CD14-positive monocyte (primary cell): ENCODE results near the gene ERBB3. TPM values are rescaled to one million over a fixed set of nuclear protein-coding genes. Genes with fewer than 3 reads are reported as not detected.

Experiments used
- DNase-seq, 3 donors: peaks; one replicate each; pipeline ENCODE4 v3.0.0-alpha.2; 2011 to 2022
- H2AFZ ChIP-seq: 2 replicates; pipeline ENCODE4 v1.6.0; 2012; ENCODE audit warnings: mild to moderate bottlenecking, low read depth, low read length, inconsistent platforms; ENCODE audit not compliant: insufficient read depth, poor library complexity, severe bottlenecking
- H3K27ac ChIP-seq, 2 donors: 1 replicate in 1 of 2; 2 replicates in 1 of 2; pipeline ENCODE4 v1.5.1; 2012 to 2013; ENCODE audit warnings: low read length in 2 of 2, control low read depth in 1 of 2, inconsistent platforms in 1 of 2, low read depth in 1 of 2, mild to moderate bottlenecking in 1 of 2
- H3K27me3 ChIP-seq, 2 donors: one replicate each; pipeline versions ENCODE4 v1.6.0 to v1.6.1; 2011 to 2013; ENCODE audit warnings: low read length in 2 of 2; ENCODE audit not compliant: control insufficient read depth in 2 of 2, insufficient read depth in 2 of 2
- H3K36me3 ChIP-seq, 2 donors: replicated peaks in 1 of 2; 1 replicate in 1 of 2; 2 replicates in 1 of 2; pipeline versions ENCODE4 v1.5.1 to v1.6.1; 2012 to 2013; ENCODE audit warnings: low read length in 2 of 2, control low read depth in 1 of 2, inconsistent platforms in 1 of 2, mild to moderate bottlenecking in 1 of 2; ENCODE audit not compliant: insufficient read depth in 2 of 2, control insufficient read depth in 1 of 2
- H3K4me1 ChIP-seq, 2 donors: 1 replicate in 1 of 2; 2 replicates in 1 of 2; pipeline versions ENCODE4 v1.5.1 to v1.6.1; 2012 to 2013; ENCODE audit warnings: low read length in 2 of 2, control low read depth in 1 of 2, inconsistent platforms in 1 of 2, mild to moderate bottlenecking in 1 of 2, moderate library complexity in 1 of 2; ENCODE audit not compliant: insufficient read depth in 2 of 2, control insufficient read depth in 1 of 2
- H3K4me2 ChIP-seq: replicated peaks from 2 replicates; pipeline ENCODE3; 2012; ENCODE audit warnings: low read length, moderate library complexity, mild to moderate bottlenecking; ENCODE audit not compliant: poor library complexity, severe bottlenecking; ENCODE audit errors: extremely low read depth
- H3K4me3 ChIP-seq, 3 experiments: fragments of 200-600 bp in 1 of 3; sonication (generic) in 1 of 3; replicated peaks in 1 of 3; 1 replicate in 2 of 3; 2 replicates in 1 of 3; pipeline ENCODE4 v1.5.1; 2011 to 2013; ENCODE audit warnings: low read length in 3 of 3, mild to moderate bottlenecking in 3 of 3, control low read depth in 2 of 3, low read depth in 2 of 3, inconsistent platforms in 1 of 3, moderate library complexity in 1 of 3
- H3K79me2 ChIP-seq: 2 replicates; pipeline ENCODE4 v1.6.0; 2012; ENCODE audit warnings: mild to moderate bottlenecking, control low read depth, inconsistent platforms, low read length, moderate library complexity; ENCODE audit not compliant: insufficient read depth
- H3K9ac ChIP-seq: 2 replicates; pipeline ENCODE4 v1.6.0; 2017; ENCODE audit warnings: low read length, mild to moderate bottlenecking; ENCODE audit not compliant: insufficient read depth, poor library complexity, severe bottlenecking
- H3K9me3 ChIP-seq, 2 donors: replicated peaks in 1 of 2; 1 replicate in 1 of 2; 2 replicates in 1 of 2; pipeline versions ENCODE4 v1.5.1 to v1.6.1; 2012 to 2013; ENCODE audit warnings: low read length in 2 of 2, control low read depth in 1 of 2; ENCODE audit not compliant: control insufficient read depth in 1 of 2, insufficient read depth in 1 of 2
- H4K20me1 ChIP-seq: 2 replicates; pipeline ENCODE4 v1.6.0; 2012; ENCODE audit warnings: mild to moderate bottlenecking, low read length, control low read depth, moderate library complexity; ENCODE audit not compliant: insufficient read depth
- H3K27ac Mint-ChIP-seq, 7 donors: one replicate each; pipeline ENCODE4 v1.8.0; 2020; ENCODE audit warnings: mild to moderate bottlenecking in 7 of 7, mixed read lengths in 7 of 7, moderate library complexity in 6 of 7, inconsistent platforms in 2 of 7
- H3K27me3 Mint-ChIP-seq, 3 donors: one replicate each; pipeline ENCODE4 v1.8.0; 2021 to 2022; ENCODE audit warnings: low read depth in 3 of 3, mild to moderate bottlenecking in 3 of 3, mixed read lengths in 3 of 3, moderate library complexity in 3 of 3, inconsistent platforms in 1 of 3
- H3K36me3 Mint-ChIP-seq, 2 donors: one replicate each; pipeline ENCODE4 v1.8.0; 2020; ENCODE audit warnings: mixed read lengths in 2 of 2, inconsistent platforms in 1 of 2, mild to moderate bottlenecking in 1 of 2
- H3K4me1 Mint-ChIP-seq: one replicate; pipeline ENCODE4 v1.8.0; 2020; ENCODE audit warnings: mild to moderate bottlenecking, mixed read lengths
- H3K4me3 Mint-ChIP-seq, 2 donors: one replicate each; pipeline ENCODE4 v1.8.0; 2020; ENCODE audit warnings: mild to moderate bottlenecking in 2 of 2, mixed read lengths in 2 of 2, moderate library complexity in 1 of 2
- H3K9me3 Mint-ChIP-seq, 7 donors: one replicate each; pipeline ENCODE4 v1.8.0; 2020 to 2022; ENCODE audit warnings: mixed read lengths in 7 of 7, mild to moderate bottlenecking in 6 of 7, moderate library complexity in 6 of 7, inconsistent platforms in 2 of 7
- CTCF ChIP-seq: fragments of 200-600 bp; IDR thresholded peaks from one replicate; pipeline ENCODE4 v1.8.0; 2022; ENCODE audit warnings: antibody characterized with exemption, mild to moderate bottlenecking
- WGBS: methylation state at CpG from one replicate; pipeline ENCODE4 v1.1.5; 2013; ENCODE audit warnings: missing lambda C conversion rate; ENCODE audit not compliant: insufficient coverage; 5-methylcytosine and 5-hydroxymethylcytosine counted together
- intact Hi-C, 2 donors: fragments of 100-400 bp; cut with micrococcal nuclease; formaldehyde crosslinking; loops; one replicate each; pipeline versions ENCODE4 v1.15.0 to v1.15.1; 2023
- polyA plus RNA-seq, 3 donors: library from polyadenylated mRNA; depleted of rRNA in 1 of 3; unstranded in 2 of 3; stranded (reverse) in 1 of 3; fragments of 300-500 nt in 2 of 3; fragments of >200 nt in 1 of 3; fragmentation: Illumina TruSeq in 2 of 3; gene quantifications; 1 replicate in 2 of 3; 2 replicates in 1 of 3; pipeline ENCODE4 v1.2.3, GENCODE V29; 2012 to 2021

The ERBB3 gene
- polyA plus RNA-seq, 3 donors: 0.01 TPM; not detected in 2

GRCh38 chr12:56082382-56082781, 2.4 kb downstream of the ERBB3 start:
- Mint-ChIP-seq H3K9me3 (peaks cover 0 to 5% (median 0%) of the 10 kb centered on the region in 7 donors), H3K27me3 (peaks cover 29 to 56% (median 44%) of the 10 kb centered on the region in 3 donors), H3K4me3 (no peak overlapping the region), H3K4me1 (peaks cover 19% of the 10 kb centered on the region), H3K27ac (no peak overlapping the region), H3K36me3 (peaks cover 3 to 5% of the 10 kb centered on the region in 2 donors)
- no peaks in the 10 kb centered on the region for H3K79me2 ChIP-seq
- H3K27ac ChIP-seq: no peak overlapping the region
- H3K4me1 ChIP-seq: peaks cover 20 to 21% of the 10 kb centered on the region in 2 donors
- H3K9ac ChIP-seq: no peak overlapping the region
- no CpG with 5 or more reads among the region's 2 CpGs for WGBS
- intact Hi-C loops: no loop called here
- DNase-seq: no peak
- H2AFZ ChIP-seq: no peak overlapping the region
- H3K27me3 ChIP-seq: peaks cover 6 to 36% of the 10 kb centered on the region in 2 donors
- H3K9me3 ChIP-seq: no peaks in the 10 kb centered on the region
- no peak for TF ChIP-seq CTCF
- H3K4me2 ChIP-seq: no peak overlapping the region
- no peaks in the 10 kb centered on the region for H3K36me3 ChIP-seq
- H4K20me1 ChIP-seq: no peaks in the 10 kb centered on the region
- H3K4me3 ChIP-seq: no peak overlapping the region

GRCh38 chr12:56082967-56083366, 3.0 kb downstream of the ERBB3 start:
- no CpG with 5 or more reads among the region's 3 CpGs for WGBS
- Mint-ChIP-seq H3K4me3 (no peak overlapping the region), H3K27ac (no peak overlapping the region), H3K27me3 (peaks cover 29 to 55% (median 44%) of the 10 kb centered on the region in 3 donors), H3K4me1 (peaks cover 19% of the 10 kb centered on the region), H3K36me3 (peaks cover 3 to 5% of the 10 kb centered on the region in 2 donors), H3K9me3 (peaks cover 0 to 9% (median 0%) of the 10 kb centered on the region in 7 donors)
- Histone ChIP-seq H3K27me3 (peaks cover 6 to 36% of the 10 kb centered on the region in 2 donors), H3K4me3 (no peak overlapping the region), H3K9ac (no peak overlapping the region), H3K79me2 (no peaks in the 10 kb centered on the region), H4K20me1 (no peaks in the 10 kb centered on the region), H3K4me1 (peaks cover 20 to 21% of the 10 kb centered on the region in 2 donors), H3K9me3 (no peaks in the 10 kb centered on the region), H3K4me2 (no peak overlapping the region), H2AFZ (no peak overlapping the region), H3K27ac (no peak overlapping the region), H3K36me3 (no peaks in the 10 kb centered on the region)
- intact Hi-C loops: no loop called here
- TF ChIP-seq CTCF: no peak
- DNase-seq: no peak
